Measurements from ENCODE around the gene CACNA2D3. TPM values are rescaled to one million over a fixed set of nuclear protein-coding genes. Genes with fewer than 3 reads are reported as not detected.

Gene CACNA2D3
- polyA plus RNA-seq, 3 donors: 1.2 to 1.9 (median 1.7) TPM

DNA sequence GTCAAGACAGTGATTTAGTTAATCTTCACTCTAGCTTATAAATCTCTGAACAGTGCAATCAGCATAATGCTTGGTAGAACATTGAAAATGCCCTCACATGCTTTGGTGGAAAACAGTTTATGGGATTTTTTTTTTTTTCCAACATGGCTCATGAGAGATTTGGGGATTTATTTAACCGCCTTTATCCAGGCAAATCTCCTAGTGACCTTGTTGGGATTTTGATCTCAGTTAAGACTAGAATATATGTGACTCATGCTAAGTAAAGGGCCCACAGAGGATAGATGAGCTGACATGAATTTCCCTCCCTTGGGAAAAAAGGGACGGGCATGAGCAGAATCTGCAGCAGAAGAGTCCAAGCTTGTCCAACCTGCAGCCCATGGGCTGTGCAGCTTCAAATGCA, 786.8 kb downstream of the CACNA2D3 start:
- no peak for DNase-seq (ENCODE audit: extremely low read depth in 1 of 11, low read depth in 9 of 11, low spot score in 4 of 11)

DNA sequence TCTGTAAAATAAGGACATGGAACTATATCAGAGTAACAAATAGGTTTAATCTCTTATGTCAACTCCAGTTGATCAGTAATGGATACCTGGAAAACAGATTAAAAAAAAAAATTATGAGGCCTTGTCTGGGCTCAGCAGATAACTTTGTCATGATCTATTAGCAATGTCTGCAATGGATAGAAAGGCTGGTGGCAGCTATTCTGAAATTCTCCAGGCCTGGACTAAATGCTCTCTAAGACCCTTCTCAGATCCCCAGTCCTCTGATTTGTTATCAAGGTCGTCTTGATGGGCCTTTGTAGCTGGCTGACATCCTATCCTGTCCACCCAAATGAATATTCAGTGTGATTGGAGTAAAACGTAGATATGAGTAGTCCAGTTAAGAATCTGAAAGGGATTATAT, 791.8 kb downstream of the CACNA2D3 start:
- DNase-seq (ENCODE audit: extremely low read depth in 1 of 11, low read depth in 9 of 11, low spot score in 4 of 11): no peak

DNA sequence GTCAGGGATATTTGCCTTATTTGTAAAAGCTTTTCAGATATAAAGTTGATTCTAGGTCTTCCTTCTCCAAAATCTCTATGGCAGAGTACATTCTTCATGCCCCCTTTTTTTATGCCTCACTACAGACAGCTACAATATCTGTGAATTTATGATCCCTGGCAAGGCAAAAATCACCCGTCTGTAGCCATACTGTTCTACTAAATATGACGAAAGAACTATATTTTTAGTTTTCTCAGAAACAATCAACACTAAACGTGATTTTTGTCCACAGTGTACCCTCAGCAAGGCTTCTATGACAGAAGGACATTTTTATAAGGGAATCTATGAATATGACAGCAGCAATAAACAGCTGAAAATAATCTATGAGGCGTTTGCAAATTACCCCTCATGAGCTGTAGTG, 792.8 kb downstream of the CACNA2D3 start:
- DNase-seq (ENCODE audit: extremely low read depth in 1 of 11, low read depth in 9 of 11, low spot score in 4 of 11): no peak

DNA sequence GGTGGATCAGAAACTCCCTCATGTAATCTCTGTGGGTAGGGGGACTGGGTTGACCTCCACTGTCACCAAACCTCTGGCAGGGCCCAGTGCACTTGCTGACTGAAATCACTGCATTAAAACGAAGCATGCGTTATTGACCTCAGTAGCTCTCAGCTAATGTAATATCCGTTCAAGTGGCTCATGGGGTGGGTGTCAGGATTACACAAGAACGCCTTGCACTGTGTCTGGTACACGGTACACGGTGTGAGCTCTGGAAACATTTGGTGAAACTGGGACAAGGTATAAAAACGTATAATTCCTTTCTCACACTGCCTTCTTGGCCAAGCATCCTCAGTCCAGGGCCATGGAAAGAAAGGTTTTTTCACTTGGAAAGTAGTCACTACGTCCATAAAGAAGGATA, 793.6 kb downstream of the CACNA2D3 start:
- DNase-seq (ENCODE audit: extremely low read depth in 1 of 11, low read depth in 9 of 11, low spot score in 4 of 11): no peak

DNA sequence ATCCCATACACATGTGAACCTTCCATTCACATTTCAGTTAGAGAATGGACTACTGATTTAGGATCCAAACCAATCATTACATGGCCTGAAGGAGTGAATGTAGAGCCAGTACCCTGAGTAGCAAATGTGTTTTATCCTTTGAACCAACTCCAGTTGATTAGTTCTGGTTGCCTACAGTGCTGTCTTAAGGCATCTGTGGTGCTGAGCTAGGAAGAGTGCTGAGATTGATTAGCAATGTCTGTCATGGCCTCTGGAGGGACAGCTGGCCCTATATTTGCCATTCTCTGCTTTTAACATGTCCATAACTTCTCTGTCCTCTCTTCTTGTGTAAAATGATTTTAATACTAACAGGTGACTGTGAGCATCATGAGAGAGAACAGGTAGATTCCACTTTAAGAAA, 794.4 kb downstream of the CACNA2D3 start:
- DNase-seq (ENCODE audit: extremely low read depth in 1 of 11, low read depth in 9 of 11, low spot score in 4 of 11): no peak

DNA sequence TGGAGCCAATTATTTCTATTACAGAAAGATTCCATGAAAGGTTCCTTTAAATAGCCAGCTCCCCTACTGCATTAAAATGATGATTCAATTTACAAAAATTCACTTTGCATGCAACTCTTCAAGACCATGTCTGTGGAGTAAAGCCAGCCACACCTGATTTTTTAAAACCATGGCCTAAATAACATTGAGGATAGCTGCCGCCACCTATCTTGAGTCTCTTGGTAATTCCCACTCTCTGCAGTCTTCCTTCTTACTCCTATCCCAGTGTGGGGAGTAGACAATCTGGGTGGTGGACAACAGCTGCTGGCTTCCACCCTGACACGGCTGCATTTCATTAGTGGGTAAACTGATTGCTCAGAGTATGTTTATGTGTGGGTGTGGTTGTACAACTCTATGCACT, 794.8 kb downstream of the CACNA2D3 start:
- DNase-seq (ENCODE audit: extremely low read depth in 1 of 11, low read depth in 9 of 11, low spot score in 4 of 11): no peak

DNA sequence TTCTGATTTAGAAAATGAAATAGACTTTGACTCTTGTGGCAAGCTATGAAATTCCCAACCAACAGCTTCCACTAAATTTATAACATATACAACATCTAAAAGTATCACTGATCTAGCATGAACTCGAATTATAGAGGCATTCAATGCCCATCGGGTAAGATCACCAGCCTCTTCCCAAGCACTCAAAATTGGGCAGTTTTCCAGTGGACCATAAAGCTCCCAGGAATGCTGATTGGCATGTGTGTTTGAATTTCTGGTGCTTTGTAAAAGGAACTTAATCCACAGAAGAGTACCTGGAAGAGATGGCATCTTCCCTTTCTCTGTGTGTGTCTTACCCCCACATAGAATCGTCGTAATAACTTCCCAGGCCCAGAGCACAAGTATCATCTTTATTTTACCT, 795.5 kb downstream of the CACNA2D3 start:
- DNase-seq (ENCODE audit: extremely low read depth in 1 of 11, low read depth in 9 of 11, low spot score in 4 of 11): no peak

DNA sequence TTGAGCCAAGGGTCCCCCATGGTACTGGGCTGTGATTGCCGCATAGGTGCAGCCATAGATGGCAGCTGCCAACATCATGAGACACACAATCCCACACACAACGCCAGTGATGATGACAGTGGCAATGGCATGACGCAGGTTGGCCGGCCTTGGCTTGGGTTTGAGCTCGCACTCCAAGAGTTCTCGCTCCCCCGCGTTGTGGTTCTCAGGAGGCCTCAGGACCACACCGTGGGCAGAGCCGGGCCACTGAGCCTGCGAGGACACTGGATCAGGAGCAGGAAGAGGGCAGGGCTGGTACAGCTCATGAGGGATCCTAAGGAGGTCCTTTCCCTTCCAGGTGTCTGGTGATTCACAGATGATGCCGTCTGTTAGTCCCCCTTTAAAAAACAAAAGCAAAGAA, 796.2 kb downstream of the CACNA2D3 start:
- no peak for DNase-seq (ENCODE audit: extremely low read depth in 1 of 11, low read depth in 9 of 11, low spot score in 4 of 11)

DNA sequence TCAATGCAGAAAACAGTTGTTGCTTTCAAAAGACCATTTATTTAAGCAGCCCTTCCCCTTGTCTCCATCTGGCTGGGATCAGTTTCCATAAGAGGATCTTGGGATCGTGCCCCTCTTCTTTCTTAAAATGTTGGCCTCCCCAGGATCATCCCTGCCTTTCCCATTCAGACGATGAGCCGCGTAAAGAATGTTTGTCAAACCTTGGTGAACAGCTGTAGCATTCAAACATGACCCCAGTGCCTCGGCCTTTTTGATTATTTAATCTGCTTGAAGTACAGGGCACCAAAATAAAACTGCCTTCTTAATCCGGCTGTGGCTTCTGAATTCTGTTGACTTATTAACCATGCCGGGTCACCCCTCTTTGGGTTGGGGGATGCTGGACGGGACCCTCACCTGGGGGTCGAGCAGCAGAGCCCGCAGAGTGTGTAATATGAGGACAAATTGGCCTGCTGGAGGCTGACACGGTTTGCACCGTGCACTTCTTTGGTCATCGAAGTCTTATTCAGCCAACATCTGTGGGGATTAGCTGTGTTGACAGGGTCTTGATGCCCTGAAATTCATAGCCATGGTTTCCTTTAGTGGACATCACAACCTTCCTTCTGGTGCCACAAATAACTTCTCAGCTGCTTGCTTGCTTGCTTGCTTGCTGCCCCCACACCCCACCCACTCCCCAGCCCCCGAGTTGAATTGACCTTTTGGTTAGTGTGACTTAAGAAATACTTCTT, 805.9 kb downstream of the CACNA2D3 start, which contains the start of gene LRTM1:
LRTM1 (minus strand) TSS at position 14 of the 725 bp plus-strand sequence. CDS start 148 bp downstream, outside the sequence.
- DNase-seq (ENCODE audit: extremely low read depth in 1 of 11, low read depth in 9 of 11, low spot score in 4 of 11): no peak

DNA sequence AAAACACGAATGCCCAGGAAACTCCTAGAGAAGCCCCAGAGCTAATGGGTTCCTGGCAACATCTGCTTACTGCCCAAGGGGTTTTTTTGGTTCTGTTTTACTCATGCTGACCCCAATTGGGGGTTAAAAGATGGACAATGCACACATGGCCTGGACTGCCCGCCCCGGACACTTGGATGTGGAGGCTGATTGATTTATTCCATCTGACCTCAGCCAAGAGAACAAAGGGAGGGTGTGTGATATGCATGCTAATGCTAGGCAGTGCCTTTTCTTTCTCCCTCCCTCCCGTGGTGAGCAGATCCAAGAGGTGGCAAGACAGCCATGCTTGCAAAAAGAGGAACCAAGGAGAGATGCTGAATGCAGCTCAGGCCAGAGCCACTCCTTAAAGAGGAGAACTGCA, 808.8 kb downstream of the CACNA2D3 start:
- no peak for DNase-seq (ENCODE audit: extremely low read depth in 1 of 11, low read depth in 9 of 11, low spot score in 4 of 11)

DNA sequence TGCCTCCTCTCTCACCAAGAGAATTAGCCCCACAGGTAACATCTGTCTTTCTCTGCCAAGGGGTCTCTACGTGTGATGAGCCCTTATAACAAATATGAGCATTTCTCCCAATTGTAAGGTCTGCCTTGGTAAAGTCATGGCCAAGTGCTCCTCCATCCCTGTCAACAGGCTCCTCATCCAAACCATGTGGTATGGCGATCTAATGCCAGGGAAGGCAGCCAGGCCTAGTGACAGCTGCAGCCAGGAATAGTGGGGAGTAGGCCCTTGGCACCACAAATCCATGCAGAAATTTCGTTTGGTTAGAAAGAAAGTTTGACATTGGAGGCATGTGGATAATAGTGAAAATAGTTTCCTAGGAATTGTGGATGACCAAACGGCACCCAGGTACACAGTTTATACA, 810.3 kb downstream of the CACNA2D3 start:
- DNase-seq (ENCODE audit: extremely low read depth in 1 of 11, low read depth in 9 of 11, low spot score in 4 of 11): no peak

DNA sequence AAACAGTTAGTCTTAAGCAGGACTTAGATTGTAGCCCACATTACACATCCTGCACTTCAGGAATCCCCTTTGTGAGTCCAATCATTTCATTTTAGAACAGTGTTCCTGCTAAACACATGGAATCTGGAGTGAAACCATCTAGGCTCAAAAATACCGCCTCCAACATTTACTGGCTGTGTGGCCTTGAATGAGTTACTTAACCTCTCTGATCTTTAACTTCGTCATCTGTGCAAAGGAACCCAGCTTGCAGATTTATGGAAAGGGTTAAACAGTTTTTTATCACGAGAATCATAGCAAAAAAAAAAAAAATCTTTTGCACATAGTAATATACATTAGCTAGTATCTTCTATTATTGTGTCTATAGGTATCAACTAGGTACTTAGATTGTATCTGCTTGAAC, 813.5 kb downstream of the CACNA2D3 start:
- DNase-seq (ENCODE audit: extremely low read depth in 1 of 11, low read depth in 9 of 11, low spot score in 4 of 11): no peak

DNA sequence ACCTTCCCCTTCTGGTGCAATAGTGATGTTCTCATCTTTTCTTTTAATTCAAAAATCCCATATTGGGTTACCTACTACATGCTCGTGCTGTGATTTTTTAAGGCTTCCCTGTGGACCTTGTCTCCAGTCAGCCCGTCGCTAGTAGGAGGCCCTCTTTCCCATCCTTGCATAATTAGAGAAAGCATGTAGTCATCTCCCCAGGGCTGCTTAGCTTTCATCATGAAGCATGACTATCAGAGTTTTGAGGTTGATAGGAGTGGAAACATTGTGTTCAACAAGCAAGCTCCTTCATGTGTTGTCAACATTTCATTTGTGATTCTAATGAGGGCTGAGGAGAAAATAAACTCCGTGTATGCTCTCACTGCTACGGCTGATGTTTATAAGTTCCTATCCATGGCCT, 814.2 kb downstream of the CACNA2D3 start:
- DNase-seq (ENCODE audit: extremely low read depth in 1 of 11, low read depth in 9 of 11, low spot score in 4 of 11): no peak

DNA sequence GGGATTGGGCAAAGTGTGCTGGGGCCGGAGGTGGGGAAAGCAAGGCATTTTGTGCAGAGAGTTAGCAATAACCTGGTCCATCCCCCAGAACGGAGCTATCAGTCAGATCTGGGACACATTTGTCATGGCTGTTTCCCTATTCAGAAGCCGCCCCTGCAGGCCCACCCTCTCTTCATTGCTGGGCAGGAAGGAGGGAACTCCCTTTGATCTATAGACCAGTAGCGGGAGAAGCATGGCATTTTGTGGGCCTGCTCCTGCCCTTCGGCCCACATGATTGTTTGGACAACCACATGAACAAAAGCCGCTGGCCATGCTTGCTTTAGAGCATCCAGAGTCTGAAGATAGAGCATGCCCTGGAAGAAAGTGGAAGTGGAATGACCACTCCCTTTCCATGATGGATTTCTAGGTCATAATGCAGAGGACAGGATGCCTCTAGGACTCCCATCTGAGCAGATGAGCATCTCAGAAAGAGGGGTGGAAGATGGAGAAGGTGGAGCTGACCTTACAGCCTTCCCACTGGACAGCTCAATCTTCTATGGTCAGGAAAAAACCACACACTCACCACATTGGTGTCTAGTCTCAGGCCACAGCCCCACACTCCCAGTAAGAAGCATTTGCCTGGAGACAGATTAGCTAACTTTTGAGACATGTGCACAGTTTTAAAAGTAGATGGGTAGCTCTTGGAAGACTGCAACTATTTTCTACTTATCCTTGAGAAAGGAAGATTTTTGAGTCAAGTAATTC, 817.4 kb downstream of the CACNA2D3 start:
- no peak for DNase-seq (ENCODE audit: extremely low read depth in 1 of 11, low read depth in 9 of 11, low spot score in 4 of 11)

DNA sequence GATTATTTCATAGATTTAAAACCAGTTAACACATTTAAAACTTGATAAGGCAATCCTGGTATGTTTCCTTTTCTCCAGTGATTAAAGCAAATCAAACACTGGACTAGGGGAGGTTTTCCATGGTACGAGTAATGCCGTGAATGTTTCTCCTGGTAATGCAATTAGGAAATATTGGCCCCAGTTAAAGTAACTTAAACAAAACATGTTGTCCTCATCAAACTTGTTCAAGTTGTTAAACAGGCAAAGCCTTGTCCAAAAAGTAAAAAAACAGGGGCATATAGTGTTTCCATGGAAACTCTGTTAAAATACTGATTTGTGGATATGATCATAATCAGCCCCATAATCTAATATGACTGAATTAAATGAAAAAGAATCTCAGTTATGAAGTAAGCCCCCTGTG, 818.6 kb downstream of the CACNA2D3 start:
- DNase-seq (ENCODE audit: extremely low read depth in 1 of 11, low read depth in 9 of 11, low spot score in 4 of 11): no peak

DNA sequence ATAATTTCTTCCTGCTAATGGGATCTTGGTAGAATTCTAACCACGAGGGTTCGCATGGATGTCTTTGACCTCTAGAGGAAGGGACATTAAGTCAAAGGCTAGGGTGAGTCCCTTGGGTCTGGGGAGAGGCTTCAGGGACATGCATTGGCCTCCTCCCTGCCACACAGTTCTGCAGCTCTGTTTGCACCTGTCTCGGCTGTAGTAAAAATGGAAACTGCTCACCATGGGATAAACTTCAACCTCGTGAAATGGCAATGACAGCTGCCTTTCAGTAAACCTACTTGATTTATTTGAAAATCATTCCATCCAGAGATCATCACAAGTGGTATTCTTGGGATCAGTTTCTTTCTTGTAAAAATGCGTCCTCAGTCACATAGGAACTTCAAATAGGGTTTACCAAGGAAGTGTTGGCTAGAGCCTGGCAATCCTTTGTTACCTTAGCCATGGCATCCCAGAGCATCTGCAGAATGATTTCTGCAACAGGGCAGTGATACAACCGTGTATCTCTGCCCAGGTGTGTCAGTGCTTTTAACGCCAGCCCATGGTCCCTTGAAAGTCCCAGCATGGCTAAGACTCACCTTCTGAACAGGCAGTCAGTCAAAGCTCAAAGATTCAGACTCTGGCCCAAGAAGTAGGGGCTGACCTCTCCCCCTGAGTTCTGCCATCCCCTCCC, 819.5 kb downstream of the CACNA2D3 start:
- no peak for DNase-seq (ENCODE audit: extremely low read depth in 1 of 11, low read depth in 9 of 11, low spot score in 4 of 11)

DNA sequence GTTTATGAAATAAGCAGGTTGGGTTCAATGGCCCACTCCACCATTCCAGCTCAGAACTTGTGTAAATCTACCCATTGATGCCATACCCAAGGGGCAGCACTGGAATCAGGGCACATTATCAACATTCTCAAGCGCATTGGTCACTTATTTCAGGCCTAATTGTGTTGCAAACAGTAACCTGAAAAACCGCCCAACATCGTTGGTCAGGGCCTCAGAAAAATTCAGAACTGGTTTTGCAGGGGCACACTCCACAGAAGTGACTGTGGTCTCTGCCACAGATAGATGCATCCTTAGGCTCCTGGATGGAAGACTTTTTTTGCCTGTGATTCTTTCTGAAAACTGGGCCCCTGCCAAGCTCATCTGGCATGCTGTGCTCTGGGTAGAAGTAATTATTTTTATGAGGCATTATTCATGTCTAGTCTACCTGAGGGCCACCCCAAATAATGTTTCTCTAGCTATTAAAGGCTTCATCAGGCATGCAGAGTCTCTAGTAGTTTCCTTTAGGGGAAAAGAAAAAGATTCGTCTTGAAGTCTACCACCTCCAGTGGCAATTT, 827.2 kb downstream of the CACNA2D3 start:
- DNase-seq (ENCODE audit: extremely low read depth in 1 of 11, low read depth in 9 of 11, low spot score in 4 of 11): no peak

DNA sequence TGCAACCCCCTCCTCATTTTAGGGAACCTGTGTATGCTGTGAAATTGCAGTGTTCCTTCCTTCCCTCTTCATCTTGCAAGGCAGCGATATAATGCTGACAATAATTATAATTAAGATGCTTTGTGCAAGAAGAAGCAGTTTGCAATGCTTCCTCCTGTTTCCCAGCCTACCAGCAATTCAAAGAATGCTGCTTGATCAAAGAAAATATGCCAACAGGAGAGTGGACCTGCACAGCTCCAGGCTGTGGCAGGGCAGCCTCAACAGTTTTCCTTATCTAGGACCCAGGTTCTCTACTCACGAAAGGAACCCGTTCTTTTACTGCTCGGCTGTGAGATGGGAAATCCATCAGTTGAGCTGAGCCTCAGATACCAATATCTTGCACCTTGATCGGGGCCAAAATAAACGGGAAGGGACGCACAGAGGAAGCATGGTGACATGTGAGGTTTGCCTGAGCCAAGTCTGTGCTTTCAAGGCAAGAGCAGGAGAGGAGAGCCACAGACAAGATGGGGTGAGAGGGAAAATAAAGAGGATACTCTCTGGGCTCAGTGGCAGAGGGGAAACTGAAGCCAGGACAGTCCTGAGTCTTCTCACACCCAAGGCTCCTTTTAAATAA, 828.1 kb downstream of the CACNA2D3 start:
- DNase-seq (ENCODE audit: extremely low read depth in 1 of 11, low read depth in 9 of 11, low spot score in 4 of 11): no peak

DNA sequence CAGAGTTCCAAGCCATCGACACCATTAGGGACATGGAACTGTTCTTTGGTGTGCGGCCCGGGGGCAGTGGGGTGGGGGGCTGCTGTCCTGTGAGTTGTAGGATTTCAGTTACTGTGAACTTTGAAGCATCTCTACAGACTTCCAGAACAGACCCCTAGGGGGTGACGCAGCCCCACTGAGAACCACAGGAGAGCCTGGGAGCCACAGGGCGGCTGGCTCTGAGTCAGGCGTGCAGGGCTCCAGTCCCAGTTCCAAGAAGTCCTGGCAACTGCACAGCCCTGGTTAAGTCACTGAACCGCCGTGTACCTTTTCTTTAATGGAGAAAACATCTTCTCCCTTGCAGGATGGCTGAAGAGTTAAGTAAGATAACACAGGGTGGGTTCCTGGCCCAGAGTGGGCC, 829.1 kb downstream of the CACNA2D3 start:
- DNase-seq (ENCODE audit: extremely low read depth in 1 of 11, low read depth in 9 of 11, low spot score in 4 of 11): peak in 7 of 11 donors; percentile 29 to 47 (median 33)

Data from renal cortex interstitium (tissue), 11 donors.